ENCODE results near the gene ANKS3.

The ANKS3 gene

GRCh38 chr16:4765511-4766474 lies 31.7 kb upstream of the ANKS3 start:
- H3K4me2 ChIP-seq (ENCODE audit: low read depth, low read length, poor library complexity, severe bottlenecking): peak overlapping the region; percentile 68
- no peaks in the 10 kb centered on the region for H3K9me2 ChIP-seq (replicated peaks; ENCODE audit: insufficient read depth, low read length)
- peak overlapping the region; percentile 87 for H3K4me3 ChIP-seq (ENCODE audit: insufficient read depth, low read length, poor library complexity, severe bottlenecking)
- peak overlapping the region; percentile 83 for H3K9ac ChIP-seq (ENCODE audit: low read length)
- H3K27me3 ChIP-seq (ENCODE audit: low read length): no peaks in the 10 kb centered on the region
- peaks cover 24% of the 10 kb centered on the region for H3F3A ChIP-seq (ENCODE audit: insufficient read depth)
- TF ChIP-seq CTCF (IDR thresholded peaks at IDR 0.05; ENCODE audit: insufficient read depth, low read length, poor library complexity, severe bottlenecking): no peak
- no peak for TF ChIP-seq EZH2phosphoT487 (conservative IDR thresholded peaks at IDR 0.05; ENCODE audit: low read length)
- no peak overlapping the region for H2AFZ ChIP-seq (ENCODE audit: low read depth, low read length, severe bottlenecking)
- no peaks in the 10 kb centered on the region for H3K9me3 ChIP-seq (ENCODE audit: insufficient read depth, low read length)
- H3K36me3 ChIP-seq (ENCODE audit: low read length): no peaks in the 10 kb centered on the region
- no peak overlapping the region for H3K27ac ChIP-seq (ENCODE audit: low read depth, low read length)
- no peaks in the 10 kb centered on the region for H4K20me1 ChIP-seq (ENCODE audit: low read depth, low read length)
- no peaks in the 10 kb centered on the region for H3K79me2 ChIP-seq (ENCODE audit: insufficient read depth, low read length)

DNA sequence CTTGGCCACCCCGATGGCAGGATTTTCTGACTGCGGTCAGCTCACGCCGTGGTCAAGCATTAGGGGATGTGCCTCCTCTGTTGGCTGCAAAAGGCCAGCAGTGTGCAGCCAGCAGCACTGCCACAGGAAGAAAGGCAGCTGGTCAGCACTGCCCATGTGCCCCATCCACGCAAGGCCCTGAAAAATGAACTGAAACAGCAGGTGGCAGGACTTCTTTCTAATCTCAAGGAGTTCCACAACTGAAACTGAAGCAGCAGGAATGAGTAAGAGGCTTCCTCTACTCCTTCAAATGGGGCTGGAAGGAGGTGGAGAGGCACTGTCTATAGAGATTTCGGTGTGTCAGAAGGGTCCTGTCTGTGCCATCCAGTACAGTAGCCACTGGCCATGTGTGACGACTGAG lies 29.7 kb upstream of the ANKS3 start:
- Histone ChIP-seq H3K79me2 (ENCODE audit: insufficient read depth, low read length) (no peaks in the 10 kb centered on the region), H3K4me2 (ENCODE audit: low read depth, low read length, poor library complexity, severe bottlenecking) (no peak overlapping the region), H3K4me3 (ENCODE audit: insufficient read depth, low read length, poor library complexity, severe bottlenecking) (no peak overlapping the region), H3K27ac (ENCODE audit: low read depth, low read length) (no peak overlapping the region), H3K9ac (ENCODE audit: low read length) (no peak overlapping the region), H3K9me3 (ENCODE audit: insufficient read depth, low read length) (no peaks in the 10 kb centered on the region), H3K36me3 (ENCODE audit: low read length) (no peaks in the 10 kb centered on the region), H3F3A (ENCODE audit: insufficient read depth) (peaks cover 11% of the 10 kb centered on the region), H3K27me3 (ENCODE audit: low read length) (no peaks in the 10 kb centered on the region), H3K9me2 (replicated peaks; ENCODE audit: insufficient read depth, low read length) (no peaks in the 10 kb centered on the region), H2AFZ (ENCODE audit: low read depth, low read length, severe bottlenecking) (no peak overlapping the region), H4K20me1 (ENCODE audit: low read depth, low read length) (no peaks in the 10 kb centered on the region)
- TF ChIP-seq CTCF (IDR thresholded peaks at IDR 0.05; ENCODE audit: insufficient read depth, low read length, poor library complexity, severe bottlenecking) (no peak), EZH2phosphoT487 (conservative IDR thresholded peaks at IDR 0.05; ENCODE audit: low read length) (no peak)

DNA sequence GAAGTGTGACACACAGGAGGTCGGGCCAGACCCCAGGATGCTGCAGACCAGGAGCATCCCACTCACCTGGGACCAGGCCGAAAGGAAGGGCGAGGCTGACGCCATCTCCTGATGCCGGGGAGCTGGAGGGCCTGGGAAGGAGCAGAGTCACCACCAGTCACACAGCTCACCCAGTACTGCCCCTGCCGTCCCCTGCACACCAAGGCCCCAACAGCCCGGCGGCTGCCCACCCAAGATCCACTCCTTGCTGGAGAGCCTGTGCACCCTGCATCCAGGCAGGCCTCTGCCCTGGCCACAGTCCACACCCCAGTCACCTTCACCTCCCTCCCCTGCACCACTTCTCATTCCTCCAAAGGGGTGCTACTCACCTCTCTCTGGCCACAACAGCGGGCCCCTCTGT lies 28.1 kb upstream of the ANKS3 start:
- Histone ChIP-seq H3F3A (ENCODE audit: insufficient read depth) (no peaks in the 10 kb centered on the region), H3K27me3 (ENCODE audit: low read length) (no peaks in the 10 kb centered on the region), H3K36me3 (ENCODE audit: low read length) (no peaks in the 10 kb centered on the region), H3K4me3 (ENCODE audit: insufficient read depth, low read length, poor library complexity, severe bottlenecking) (no peak overlapping the region), H3K9ac (ENCODE audit: low read length) (no peak overlapping the region), H3K27ac (ENCODE audit: low read depth, low read length) (no peak overlapping the region), H3K9me2 (replicated peaks; ENCODE audit: insufficient read depth, low read length) (no peaks in the 10 kb centered on the region), H4K20me1 (ENCODE audit: low read depth, low read length) (no peaks in the 10 kb centered on the region), H3K9me3 (ENCODE audit: insufficient read depth, low read length) (no peaks in the 10 kb centered on the region), H2AFZ (ENCODE audit: low read depth, low read length, severe bottlenecking) (no peak overlapping the region), H3K4me2 (ENCODE audit: low read depth, low read length, poor library complexity, severe bottlenecking) (no peak overlapping the region), H3K79me2 (ENCODE audit: insufficient read depth, low read length) (no peaks in the 10 kb centered on the region)
- TF ChIP-seq CTCF (IDR thresholded peaks at IDR 0.05; ENCODE audit: insufficient read depth, low read length, poor library complexity, severe bottlenecking): no peak
- TF ChIP-seq EZH2phosphoT487 (conservative IDR thresholded peaks at IDR 0.05; ENCODE audit: low read length): no peak

All from SU-DHL-6 (cell line).